Right atrium auricular region (tissue), 2 donors: Measurements from ENCODE around the gene MMP7. TPM values are rescaled to one million over a fixed set of nuclear protein-coding genes. Genes with fewer than 3 reads are reported as not detected.

Experiments
- DNase-seq: peaks from one replicate; pipeline ENCODE4 v3.0.0-alpha.2; 2019; ENCODE audit warnings: low spot score
- H3K27ac ChIP-seq, 2 donors: fragments of 200-600 bp; sonication (generic); 1 replicate in 1 of 2; 2 replicates in 1 of 2; pipeline ENCODE4 v1.5.1; 2016 to 2019
- H3K27me3 ChIP-seq, 2 donors: fragments of 200-600 bp; sonication (generic); one replicate each; pipeline versions ENCODE4 v1.5.1 to v1.6.0; 2017 to 2019
- H3K36me3 ChIP-seq: fragments of 200-600 bp; sonication (generic); one replicate; pipeline ENCODE4 v1.5.1; 2016
- H3K4me1 ChIP-seq, 2 donors: fragments of 200-600 bp; sonication (generic); one replicate each; pipeline versions ENCODE4 v1.5.1 to v1.6.0; 2017 to 2019
- H3K4me3 ChIP-seq, 2 donors: fragments of 200-600 bp; sonication (generic); 1 replicate in 1 of 2; 2 replicates in 1 of 2; pipeline ENCODE4 v1.5.1; 2017 to 2019; ENCODE audit warnings: mild to moderate bottlenecking in 1 of 2, moderate library complexity in 1 of 2
- H3K9me3 ChIP-seq, 2 donors: fragments of 200-600 bp; sonication (generic); one replicate each; pipeline ENCODE4 v1.5.1; 2019
- CTCF ChIP-seq, 2 donors: fragments of 200-600 bp; sonication (generic); IDR thresholded peaks; one replicate each; pipeline ENCODE4 v1.5.1; 2019; ENCODE audit warnings: antibody characterized with exemption in 2 of 2
- total RNA-seq, 2 donors: library from RNA; depleted of rRNA; stranded (reverse); fragments of >200 nt; gene quantifications; one replicate each; pipeline ENCODE4 v1.1.0, GENCODE V29; 2016

MMP7 gene
- total RNA-seq, 2 donors from 2014 or later = not detected

GRCh38 chr11:102559839-102560238 lies 29.3 kb upstream of the MMP7 start:
- TF ChIP-seq CTCF (IDR thresholded peaks at IDR 0.05) = no peak

GRCh38 chr11:102555091-102555490 lies 24.5 kb upstream of the MMP7 start:
- Histone ChIP-seq H3K27me3 (peaks cover 0 to 2% of the 10 kb centered on the region in 2 donors), H3K36me3 (no peaks in the 10 kb centered on the region), H3K27ac (no peak overlapping the region), H3K4me3 (no peak overlapping the region), H3K9me3 (no peaks in the 10 kb centered on the region), H3K4me1 (no peaks in the 10 kb centered on the region)
- TF ChIP-seq CTCF (IDR thresholded peaks at IDR 0.05) = no peak
- DNase-seq = no peak

More at GRCh38 chr11:102559839-102560238, 29.3 kb upstream of the MMP7 start:
- Histone ChIP-seq H3K27me3 (no peaks in the 10 kb centered on the region), H3K4me1 (no peaks in the 10 kb centered on the region), H3K4me3 (no peak overlapping the region), H3K27ac (no peak overlapping the region), H3K36me3 (no peaks in the 10 kb centered on the region), H3K9me3 (no peaks in the 10 kb centered on the region)
- no peak for DNase-seq

GRCh38 chr11:102553835-102554282 lies 23.3 kb upstream of the MMP7 start:
- H3K4me1 ChIP-seq = no peaks in the 10 kb centered on the region
- DNase-seq = no peak
- no peaks in the 10 kb centered on the region for H3K36me3 ChIP-seq
- no peaks in the 10 kb centered on the region for H3K9me3 ChIP-seq
- H3K27me3 ChIP-seq = peaks cover 0 to 2% of the 10 kb centered on the region in 2 donors
- no peak for TF ChIP-seq CTCF (IDR thresholded peaks at IDR 0.05)
- no peak overlapping the region for H3K4me3 ChIP-seq
- H3K27ac ChIP-seq = no peak overlapping the region

- H3K4me1 ChIP-seq = no peaks in the 10 kb centered on the region
- no peaks in the 10 kb centered on the region for H3K9me3 ChIP-seq
- no peak for DNase-seq
- no peak overlapping the region for H3K4me3 ChIP-seq
- H3K27me3 ChIP-seq = peaks cover 0 to 2% of the 10 kb centered on the region in 2 donors
- no peak overlapping the region for H3K27ac ChIP-seq
- no peaks in the 10 kb centered on the region for H3K36me3 ChIP-seq
- no peak for TF ChIP-seq CTCF (IDR thresholded peaks at IDR 0.05)
These were observed 22.1 kb upstream of the MMP7 start for GRCh38 chr11:102552447-102553194.

GRCh38 chr11:102552020-102552419 lies 21.5 kb upstream of the MMP7 start:
- Histone ChIP-seq H3K4me3 (no peak overlapping the region), H3K27me3 (peaks cover 0 to 2% of the 10 kb centered on the region in 2 donors), H3K9me3 (no peaks in the 10 kb centered on the region), H3K36me3 (no peaks in the 10 kb centered on the region), H3K4me1 (no peaks in the 10 kb centered on the region), H3K27ac (no peak overlapping the region)
- no peak for DNase-seq
- TF ChIP-seq CTCF (IDR thresholded peaks at IDR 0.05) = no peak
